Esophagus muscularis mucosa (tissue), 4 donors: Measurements from ENCODE around the gene SERPING1.

Source experiments
- CTCF ChIP-seq, 3 experiments: fragments of 200-600 bp in 2 of 3; fragments of 450-650 bp in 1 of 3; sonication (generic) in 2 of 3; IDR thresholded peaks; one replicate each; pipeline ENCODE4 v1.5.1; 2017 to 2019; ENCODE audit warnings: antibody characterized with exemption in 3 of 3, mild to moderate bottlenecking in 2 of 3, moderate library complexity in 1 of 3
- EP300 ChIP-seq: sonication (generic); formaldehyde crosslinking; IDR thresholded peaks from one replicate; pipeline ENCODE4 v1.6.1; 2017; ENCODE audit warnings: antibody characterized with exemption
- POLR2A ChIP-seq: fragments of 450-650 bp; IDR thresholded peaks from one replicate; pipeline ENCODE4 v1.6.1; 2017; ENCODE audit warnings: antibody characterized with exemption, moderate library complexity, mild to moderate bottlenecking, low read depth
- POLR2AphosphoS5 ChIP-seq, 2 donors: sonication (generic); formaldehyde crosslinking; IDR thresholded peaks; one replicate each; pipeline ENCODE4 v1.6.1; 2017; ENCODE audit warnings: antibody characterized with exemption in 2 of 2

GRCh38 chr11:57622263-57622662 is 24.8 kb downstream of the SERPING1 start:
- TF ChIP-seq CTCF (IDR thresholded peaks at IDR 0.05) (no peak), POLR2A (no peak), POLR2AphosphoS5 (IDR thresholded peaks at IDR 0.05) (no peak), EP300 (no peak)
